Measurements from ENCODE around the gene VSNL1.

Gene VSNL1

DNA sequence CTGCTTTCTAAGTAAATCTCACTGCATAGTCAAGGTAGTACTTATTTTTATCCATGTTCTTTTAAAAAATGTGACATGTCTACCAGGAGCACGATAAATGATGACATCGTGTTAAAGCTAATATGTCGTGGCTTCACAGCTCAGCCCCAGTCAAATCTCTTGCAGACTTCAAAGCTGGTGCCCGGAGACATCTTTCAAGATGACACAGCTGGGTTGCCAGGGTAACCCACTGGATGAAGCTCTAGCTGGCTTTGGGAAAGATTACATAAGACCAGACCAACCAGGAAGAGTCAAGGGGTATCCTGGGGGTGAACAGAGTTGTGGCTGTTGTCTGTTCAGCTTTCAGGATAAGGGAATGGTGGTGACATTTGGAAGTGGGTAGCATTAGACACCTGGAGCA is 67.8 kb downstream of the VSNL1 start:
- TF ChIP-seq, protein P1, sequence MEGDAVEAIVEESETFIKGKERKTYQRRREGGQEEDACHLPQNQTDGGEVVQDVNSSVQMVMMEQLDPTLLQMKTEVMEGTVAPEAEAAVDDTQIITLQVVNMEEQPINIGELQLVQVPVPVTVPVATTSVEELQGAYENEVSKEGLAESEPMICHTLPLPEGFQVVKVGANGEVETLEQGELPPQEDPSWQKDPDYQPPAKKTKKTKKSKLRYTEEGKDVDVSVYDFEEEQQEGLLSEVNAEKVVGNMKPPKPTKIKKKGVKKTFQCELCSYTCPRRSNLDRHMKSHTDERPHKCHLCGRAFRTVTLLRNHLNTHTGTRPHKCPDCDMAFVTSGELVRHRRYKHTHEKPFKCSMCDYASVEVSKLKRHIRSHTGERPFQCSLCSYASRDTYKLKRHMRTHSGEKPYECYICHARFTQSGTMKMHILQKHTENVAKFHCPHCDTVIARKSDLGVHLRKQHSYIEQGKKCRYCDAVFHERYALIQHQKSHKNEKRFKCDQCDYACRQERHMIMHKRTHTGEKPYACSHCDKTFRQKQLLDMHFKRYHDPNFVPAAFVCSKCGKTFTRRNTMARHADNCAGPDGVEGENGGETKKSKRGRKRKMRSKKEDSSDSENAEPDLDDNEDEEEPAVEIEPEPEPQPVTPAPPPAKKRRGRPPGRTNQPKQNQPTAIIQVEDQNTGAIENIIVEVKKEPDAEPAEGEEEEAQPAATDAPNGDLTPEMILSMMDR (IDR thresholded peaks at IDR 0.05; ENCODE audit: borderline replicate concordance, insufficient read depth, low read depth, low read length): no peak
- H3K4me3 ChIP-seq (ENCODE audit: low read depth, low read length): no peak overlapping the region

DNA sequence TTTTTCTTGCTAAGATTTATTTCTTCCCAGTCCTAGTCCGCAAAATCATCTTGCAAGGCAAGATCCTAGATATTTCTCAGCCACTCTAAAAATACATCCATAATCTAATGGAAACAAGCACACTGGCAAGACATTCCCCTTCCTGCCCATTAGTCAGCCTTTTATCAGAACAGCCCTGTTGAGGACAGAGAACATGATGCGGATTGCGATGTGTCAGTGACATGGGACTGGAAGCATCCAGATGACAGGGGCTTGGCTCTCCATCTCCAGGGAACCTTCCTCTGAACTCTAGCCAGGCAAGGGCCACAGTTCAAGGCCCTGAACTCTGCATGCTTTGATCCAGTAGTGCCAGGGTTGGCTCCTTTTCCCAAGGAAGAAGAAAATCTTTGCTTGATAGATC is 70.0 kb downstream of the VSNL1 start:
- TF ChIP-seq, protein P1 (IDR thresholded peaks at IDR 0.05; ENCODE audit: borderline replicate concordance, insufficient read depth, low read depth, low read length): no peak
- H3K4me3 ChIP-seq (ENCODE audit: low read depth, low read length): no peak overlapping the region

DNA sequence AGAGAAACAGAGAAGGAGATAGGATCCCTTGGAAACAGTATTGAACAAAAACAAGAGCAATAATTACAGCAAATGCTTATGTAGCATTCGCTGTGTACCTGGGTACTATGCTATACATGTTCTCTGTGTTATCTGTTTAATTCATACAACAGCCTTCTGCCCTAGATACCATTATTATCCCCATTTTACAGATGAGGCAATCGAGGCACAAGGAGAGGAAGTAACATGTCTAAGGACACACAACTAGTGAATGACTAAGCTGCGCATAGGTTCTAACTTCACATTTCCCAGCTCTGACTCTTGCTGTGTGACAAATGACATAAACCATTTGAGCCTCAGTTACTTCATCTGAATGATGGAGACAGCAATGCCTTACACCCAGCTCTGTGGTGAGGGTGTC is 70.5 kb downstream of the VSNL1 start:
- TF ChIP-seq, protein P1 (IDR thresholded peaks at IDR 0.05; ENCODE audit: borderline replicate concordance, insufficient read depth, low read depth, low read length): no peak
- H3K4me3 ChIP-seq (ENCODE audit: low read depth, low read length): no peak overlapping the region

DNA sequence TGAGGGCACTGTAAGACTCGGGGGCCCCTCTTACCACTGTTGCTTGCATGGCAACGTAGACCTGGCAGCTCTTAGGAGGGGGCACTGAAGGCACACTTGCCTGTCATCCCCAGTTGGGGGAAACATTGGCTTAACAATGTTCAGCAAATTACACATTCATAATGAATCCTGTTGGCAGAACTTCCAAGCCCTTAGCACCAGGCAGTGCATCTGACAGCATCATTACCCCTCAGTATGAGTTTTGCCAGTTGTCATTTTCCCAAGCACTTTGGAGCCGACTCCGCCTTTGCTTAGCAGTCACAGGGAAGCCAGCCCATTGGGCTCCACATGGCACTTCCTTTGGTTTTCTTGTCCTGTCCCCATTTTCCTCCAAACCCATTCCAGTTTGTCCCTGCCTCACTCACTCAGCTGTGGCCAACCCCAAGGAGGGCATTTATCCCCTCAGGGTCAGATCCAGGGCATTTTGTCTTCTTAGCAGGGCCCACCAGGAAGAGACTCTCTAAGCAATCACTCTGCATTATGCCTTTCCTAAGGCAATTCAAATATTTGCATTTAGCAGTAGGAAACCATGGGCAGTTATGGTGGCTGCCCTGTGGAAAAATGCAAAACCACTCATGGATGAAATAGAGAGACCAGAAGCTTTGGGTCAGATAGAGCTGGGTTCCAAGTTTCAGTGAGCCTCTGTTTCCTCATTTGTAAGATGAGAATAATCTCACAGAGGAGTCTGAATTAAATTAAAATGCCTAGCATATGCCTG is 73.9 kb downstream of the VSNL1 start:
- no peak overlapping the region for H3K4me3 ChIP-seq (ENCODE audit: low read depth, low read length)
- TF ChIP-seq, protein P1 (IDR thresholded peaks at IDR 0.05; ENCODE audit: borderline replicate concordance, insufficient read depth, low read depth, low read length): no peak

DNA sequence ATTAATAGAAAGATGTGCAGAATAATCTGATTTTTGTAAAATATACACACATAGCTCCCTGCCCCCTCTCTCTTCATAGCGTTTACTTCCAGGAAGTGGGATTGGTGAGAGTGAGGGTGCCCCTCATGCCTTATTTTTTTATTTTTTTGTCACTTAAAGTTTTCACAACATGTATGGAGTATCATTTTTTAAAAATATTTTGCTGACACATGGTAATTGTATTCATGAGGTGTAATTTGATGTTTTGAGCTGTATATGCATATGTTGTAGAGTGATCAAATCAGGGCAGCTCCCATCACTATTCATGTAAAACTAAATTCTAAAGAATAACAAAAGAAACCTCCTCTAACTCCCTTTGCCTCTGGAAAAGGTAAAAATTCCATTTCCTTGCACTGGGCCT is 74.7 kb downstream of the VSNL1 start:
- H3K4me3 ChIP-seq (ENCODE audit: low read depth, low read length): no peak overlapping the region

DNA sequence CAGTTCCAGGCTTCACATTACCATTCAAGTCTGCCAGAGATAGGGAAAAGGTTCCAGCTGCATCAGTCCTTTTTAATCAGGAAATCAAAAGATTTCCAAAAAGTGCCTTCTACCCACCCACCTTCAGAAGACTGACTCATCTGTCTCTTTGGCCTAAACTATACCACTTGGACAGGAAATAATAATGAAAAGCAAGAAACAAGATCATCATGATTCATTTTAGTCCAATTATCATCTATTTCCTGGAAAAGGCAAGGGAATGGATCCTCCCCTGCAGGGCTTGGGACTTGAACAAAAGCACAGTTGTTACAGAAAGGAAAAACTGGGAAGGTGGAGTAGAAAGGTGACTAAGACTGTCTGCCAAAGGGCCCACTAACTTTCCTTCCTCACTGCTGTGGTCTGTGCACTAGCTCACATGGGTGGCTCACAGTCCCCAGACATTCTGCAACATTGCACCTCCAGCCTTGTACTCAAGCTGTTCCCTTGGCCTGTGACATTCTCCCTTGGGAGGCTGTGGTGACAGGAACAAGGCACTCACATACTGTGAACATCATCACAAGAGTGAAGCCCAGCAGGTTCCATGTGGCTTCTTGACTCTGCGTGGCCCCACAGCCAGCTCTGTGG is 75.3 kb downstream of the VSNL1 start:
- H3K4me3 ChIP-seq (ENCODE audit: low read depth, low read length): no peak overlapping the region
- TF ChIP-seq, protein P1 (IDR thresholded peaks at IDR 0.05; ENCODE audit: borderline replicate concordance, insufficient read depth, low read depth, low read length): no peak

More for the DNA sequence above, 74.7 kb downstream of the VSNL1 start:
- TF ChIP-seq, protein P1 (IDR thresholded peaks at IDR 0.05; ENCODE audit: borderline replicate concordance, insufficient read depth, low read depth, low read length): no peak

DNA sequence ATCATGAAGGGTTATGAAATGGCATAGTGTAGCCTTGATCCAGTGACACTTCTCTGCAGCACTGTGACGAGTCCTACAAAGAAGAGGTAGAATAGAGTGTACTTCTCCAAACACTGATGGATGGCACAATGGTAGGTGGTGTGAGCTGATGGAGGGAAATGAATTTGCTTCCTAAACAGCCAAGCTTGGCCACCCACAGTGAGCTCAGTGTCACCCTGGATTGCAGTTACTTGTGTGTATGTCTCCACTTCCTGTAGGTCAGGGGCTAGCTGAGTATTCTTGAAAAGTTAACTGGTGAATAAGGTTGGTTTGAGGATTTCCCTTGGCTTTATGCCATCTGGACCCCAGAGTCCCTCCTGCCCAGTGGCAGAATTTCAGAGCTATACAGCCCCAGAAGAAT is 75.9 kb downstream of the VSNL1 start:
- no peak overlapping the region for H3K4me3 ChIP-seq (ENCODE audit: low read depth, low read length)
- TF ChIP-seq, protein P1 (IDR thresholded peaks at IDR 0.05; ENCODE audit: borderline replicate concordance, insufficient read depth, low read depth, low read length): no peak
